ENCODE measurements around the gene SPCS3. TPM values are rescaled to one million over a fixed set of nuclear protein-coding genes. Genes with fewer than 3 reads are reported as not detected.

The SPCS3 gene
- 118 and 128 TPM in 2 replicates for total RNA-seq
- long read RNA-seq, full-length matches to known transcripts: 134 of 143 reads
- long read RNA-seq, partial matches to known transcripts: 1 of 143 reads
- long read RNA-seq, other reads (novel, unspliced or antisense): 8 of 143 reads

DNA sequence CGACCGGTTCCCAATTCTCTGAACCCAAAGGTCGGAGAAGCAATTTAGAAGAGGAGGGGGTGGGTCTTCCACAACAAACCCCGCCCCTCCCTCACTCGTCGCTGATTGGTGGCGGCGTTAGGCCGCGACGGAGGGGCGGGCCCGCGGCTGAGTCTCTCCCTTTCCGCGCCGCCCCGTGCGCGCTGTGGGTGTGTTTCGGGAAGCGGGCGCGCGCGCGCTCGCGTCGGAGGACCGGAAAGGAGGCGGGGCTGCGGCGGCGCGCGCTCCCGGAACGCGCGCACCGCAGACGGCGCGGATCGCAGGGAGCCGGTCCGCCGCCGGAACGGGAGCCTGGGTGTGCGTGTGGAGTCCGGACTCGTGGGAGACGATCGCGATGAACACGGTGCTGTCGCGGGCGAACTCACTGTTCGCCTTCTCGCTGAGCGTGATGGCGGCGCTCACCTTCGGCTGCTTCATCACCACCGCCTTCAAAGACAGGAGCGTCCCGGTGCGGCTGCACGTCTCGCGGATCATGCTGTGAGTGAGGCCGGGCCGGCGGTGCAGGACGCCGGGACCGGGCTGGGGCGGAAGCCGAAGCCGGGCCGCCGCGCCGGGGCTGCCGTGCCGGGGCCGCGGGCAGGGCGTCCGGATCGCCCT is at the start of gene SPCS3:
Gene SPCS3, plus strand, starts transcription at position 263 of the 636 bp plus-strand sequence. Its CDS starts 111 bp downstream, at position 374.
- TF ChIP-seq CTCF (IDR thresholded peaks at IDR 0.05): no peak
- H3K9me3 Mint-ChIP-seq (ENCODE audit: unreplicated experiment): no peaks in the 10 kb centered on the region
- H3K27me3 Mint-ChIP-seq (ENCODE audit: unreplicated experiment): no peaks in the 10 kb centered on the region
- H3K4me3 Mint-ChIP-seq (ENCODE audit: unreplicated experiment): peak within 1 kb of the TSS; percentile 90
- DNase-seq (ENCODE audit: extremely low spot score, unreplicated experiment): peak; percentile 98
- H3K36me3 Mint-ChIP-seq (ENCODE audit: unreplicated experiment): peaks cover 4% of the 10 kb centered on the region
- H3K27ac Mint-ChIP-seq (ENCODE audit: unreplicated experiment): peak within 1 kb of the TSS; percentile 97
- H3K4me1 Mint-ChIP-seq (ENCODE audit: unreplicated experiment): peaks cover 40% of the 10 kb centered on the region

DNA sequence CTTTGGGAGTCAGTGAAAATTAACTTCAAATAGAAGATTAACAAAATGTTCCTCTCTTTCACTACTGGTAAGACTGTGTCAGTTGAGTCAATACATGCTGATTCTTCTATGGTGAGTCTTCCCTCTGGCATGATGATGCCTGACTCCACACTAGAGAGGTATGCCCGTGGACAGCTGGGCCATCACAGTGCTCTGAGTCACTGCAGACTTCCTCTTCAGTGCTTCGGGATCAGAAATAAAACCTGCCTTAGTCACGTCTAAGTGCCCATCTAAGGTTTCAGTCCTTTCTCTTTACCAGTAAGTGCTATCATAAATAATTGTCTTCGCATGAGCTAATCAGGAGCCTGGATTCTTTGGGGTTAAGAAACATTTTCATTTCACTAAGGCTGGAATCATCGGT is 49.1 kb upstream of the SPCS3 start:
- Mint-ChIP-seq H3K4me1 (ENCODE audit: unreplicated experiment) (peaks cover 35% of the 10 kb centered on the region), H3K9me3 (ENCODE audit: unreplicated experiment) (no peaks in the 10 kb centered on the region), H3K27ac (ENCODE audit: unreplicated experiment) (peak overlapping the region; percentile 93), H3K27me3 (ENCODE audit: unreplicated experiment) (no peaks in the 10 kb centered on the region), H3K4me3 (ENCODE audit: unreplicated experiment) (peak overlapping the region; percentile 61), H3K36me3 (ENCODE audit: unreplicated experiment) (no peaks in the 10 kb centered on the region)
- no peak for TF ChIP-seq CTCF (IDR thresholded peaks at IDR 0.05)
- DNase-seq (ENCODE audit: extremely low spot score, unreplicated experiment): no peak

GRCh38 chr4:176271749-176272148 is 48.0 kb upstream of the SPCS3 start:
- no peaks in the 10 kb centered on the region for H3K27me3 Mint-ChIP-seq (ENCODE audit: unreplicated experiment)
- TF ChIP-seq CTCF (IDR thresholded peaks at IDR 0.05): no peak
- DNase-seq (ENCODE audit: extremely low spot score, unreplicated experiment): no peak
- H3K9me3 Mint-ChIP-seq (ENCODE audit: unreplicated experiment): no peaks in the 10 kb centered on the region
- peaks cover 35% of the 10 kb centered on the region for H3K4me1 Mint-ChIP-seq (ENCODE audit: unreplicated experiment)
- no peak overlapping the region for H3K4me3 Mint-ChIP-seq (ENCODE audit: unreplicated experiment)
- H3K36me3 Mint-ChIP-seq (ENCODE audit: unreplicated experiment): no peaks in the 10 kb centered on the region
- H3K27ac Mint-ChIP-seq (ENCODE audit: unreplicated experiment): peak overlapping the region; percentile 52

DNA sequence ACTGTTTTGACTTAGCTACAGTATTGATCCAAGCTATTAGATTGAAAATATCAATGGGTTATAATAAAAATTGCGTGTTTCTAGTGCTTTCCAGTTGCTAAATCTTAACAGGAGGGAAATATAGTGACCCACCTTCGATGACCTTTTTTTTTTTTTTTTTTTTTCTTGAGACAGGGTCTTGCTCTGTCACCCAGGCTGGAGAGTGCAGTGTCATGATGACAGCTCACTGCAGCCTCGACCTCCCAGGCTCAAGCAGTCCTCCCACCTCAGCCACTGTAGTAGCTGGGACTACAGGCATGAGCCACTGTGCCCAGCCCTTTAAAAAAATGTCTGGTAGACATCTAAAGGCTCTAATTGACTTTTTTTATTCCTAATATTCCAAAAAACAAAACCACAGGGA is 47.0 kb upstream of the SPCS3 start:
- DNase-seq (ENCODE audit: extremely low spot score, unreplicated experiment): no peak
- no peak overlapping the region for H3K27ac Mint-ChIP-seq (ENCODE audit: unreplicated experiment)
- no peak for TF ChIP-seq CTCF (IDR thresholded peaks at IDR 0.05)
- H3K4me1 Mint-ChIP-seq (ENCODE audit: unreplicated experiment): peaks cover 40% of the 10 kb centered on the region
- H3K36me3 Mint-ChIP-seq (ENCODE audit: unreplicated experiment): no peaks in the 10 kb centered on the region
- H3K9me3 Mint-ChIP-seq (ENCODE audit: unreplicated experiment): no peaks in the 10 kb centered on the region
- no peak overlapping the region for H3K4me3 Mint-ChIP-seq (ENCODE audit: unreplicated experiment)
- no peaks in the 10 kb centered on the region for H3K27me3 Mint-ChIP-seq (ENCODE audit: unreplicated experiment)

DNA sequence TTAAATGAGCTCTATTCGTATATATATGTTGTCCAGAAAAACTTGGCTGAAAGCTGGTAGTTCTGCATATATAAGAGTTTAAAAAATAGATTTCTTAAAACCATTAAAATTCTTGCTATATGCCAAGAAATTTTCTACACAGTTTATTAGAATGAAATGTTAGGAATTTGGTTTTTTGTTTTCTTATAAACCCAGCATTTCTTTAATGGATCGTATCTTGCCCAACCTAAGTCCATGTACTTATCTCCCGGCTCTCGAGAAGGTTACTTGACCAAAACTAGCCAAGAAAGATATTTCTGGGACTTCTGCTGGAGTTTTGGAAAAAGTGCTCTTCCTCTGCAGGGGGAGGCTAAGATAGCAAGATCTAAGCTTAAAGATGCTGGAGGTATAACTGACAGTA is 46.0 kb upstream of the SPCS3 start:
- Mint-ChIP-seq H3K9me3 (ENCODE audit: unreplicated experiment) (no peaks in the 10 kb centered on the region), H3K4me3 (ENCODE audit: unreplicated experiment) (no peak overlapping the region), H3K4me1 (ENCODE audit: unreplicated experiment) (peaks cover 40% of the 10 kb centered on the region), H3K27me3 (ENCODE audit: unreplicated experiment) (no peaks in the 10 kb centered on the region), H3K36me3 (ENCODE audit: unreplicated experiment) (no peaks in the 10 kb centered on the region), H3K27ac (ENCODE audit: unreplicated experiment) (peak overlapping the region; percentile 7)
- DNase-seq (ENCODE audit: extremely low spot score, unreplicated experiment): no peak
- no peak for TF ChIP-seq CTCF (IDR thresholded peaks at IDR 0.05)
